Stomach (tissue), 9 donors: Measurements from ENCODE around the gene PDIA5. TPM values are rescaled to one million over a fixed set of nuclear protein-coding genes. Genes with fewer than 3 reads are reported as not detected.
"Not testable (repeated sequence)": the region's sequence is repeated elsewhere in the genome, so short reads cannot be mapped to it uniquely, and the experiment has no call there.

ENCODE experiments used
- DNase-seq, 2 donors: peaks; one replicate each; pipeline versions ENCODE4 v3.0.0 to v3.0.0-alpha.2; 2013 to 2019
- H3K27ac ChIP-seq, 5 donors: fragments of 200-600 bp in 4 of 5; sonication (generic) in 4 of 5; one replicate each; pipeline ENCODE4 v1.5.1; 2013 to 2019; ENCODE audit warnings: mild to moderate bottlenecking in 1 of 5, moderate library complexity in 1 of 5
- H3K27me3 ChIP-seq, 3 donors: fragments of 200-600 bp; sonication (generic); one replicate each; pipeline ENCODE4 v1.5.1; 2017 to 2019; ENCODE audit warnings: mixed run types in 1 of 3
- H3K36me3 ChIP-seq, 4 donors: fragments of 200-600 bp; sonication (generic); 1 replicate in 3 of 4; 2 replicates in 1 of 4; pipeline ENCODE4 v1.5.1; 2016 to 2019
- H3K4me1 ChIP-seq, 4 donors: fragments of 200-600 bp; sonication (generic); one replicate each; pipeline ENCODE4 v1.5.1; 2016 to 2019
- H3K4me3 ChIP-seq, 4 donors: fragments of 200-600 bp; sonication (generic) in 3 of 4; one replicate each; pipeline ENCODE4 v1.5.1; 2016 to 2019; ENCODE audit warnings: mild to moderate bottlenecking in 1 of 4
- H3K9me3 ChIP-seq, 4 donors: fragments of 200-600 bp; sonication (generic); one replicate each; pipeline ENCODE4 v1.5.1; 2016 to 2019
- CTCF ChIP-seq, 7 experiments: fragments of 450-650 bp in 4 of 7; fragments of 200-600 bp in 3 of 7; sonication (generic) in 3 of 7; IDR thresholded peaks; one replicate each; pipeline ENCODE4 v1.5.1; 2016 to 2019; ENCODE audit warnings: antibody characterized with exemption in 7 of 7, control low read depth in 2 of 7, mild to moderate bottlenecking in 1 of 7
- EP300 ChIP-seq: sonication (generic); formaldehyde crosslinking; IDR thresholded peaks from one replicate; pipeline ENCODE4 v1.6.1; 2017; ENCODE audit warnings: antibody characterized with exemption
- POLR2A ChIP-seq, 4 donors: fragments of 450-650 bp; IDR thresholded peaks; one replicate each; pipeline ENCODE4 v1.6.1; 2016; ENCODE audit warnings: antibody characterized with exemption in 4 of 4, control low read depth in 2 of 4, mild to moderate bottlenecking in 1 of 4, moderate library complexity in 1 of 4
- POLR2AphosphoS5 ChIP-seq, 3 donors: sonication (generic); formaldehyde crosslinking; IDR thresholded peaks; one replicate each; pipeline ENCODE4 v1.6.1; 2016; ENCODE audit warnings: antibody characterized with exemption in 3 of 3
- WGBS, 5 donors: extraction: QIAGEN DNeasy Blood & Tissue Kit in 3 of 5; methylation state at CpG; one replicate each; pipeline versions ENCODE4 v1.1.5 to v1.1.7; 2013 to 2018; 5-methylcytosine and 5-hydroxymethylcytosine counted together
- intact Hi-C: fragments of 100-400 bp; cut with DNase I; formaldehyde crosslinking; loops from one replicate; pipeline ENCODE4 v1.15.1; 2023; ENCODE audit warnings: low total_unique reads
- polyA plus RNA-seq, 3 donors: library from polyadenylated mRNA; stranded (reverse); fragments of 200-250 nt; gene quantifications; one replicate each; pipeline ENCODE4 v1.2.3, GENCODE V29; 2013
- total RNA-seq, 5 donors: library from RNA; depleted of rRNA; stranded (reverse); fragments of >200 nt; gene quantifications; one replicate each; pipeline versions ENCODE4 v1.1.0 to v1.2.3, GENCODE V29; 2014 to 2016
- donor health status: healthy with polysubstance abuse.
- donor health status: Bipolar disorder and iron deficiency.
- donor health status: healthy.

PDIA5 gene
- total and polyA plus RNA-seq, 8 donors: 13.9 to 75.3 (median 35.0) TPM

DNA sequence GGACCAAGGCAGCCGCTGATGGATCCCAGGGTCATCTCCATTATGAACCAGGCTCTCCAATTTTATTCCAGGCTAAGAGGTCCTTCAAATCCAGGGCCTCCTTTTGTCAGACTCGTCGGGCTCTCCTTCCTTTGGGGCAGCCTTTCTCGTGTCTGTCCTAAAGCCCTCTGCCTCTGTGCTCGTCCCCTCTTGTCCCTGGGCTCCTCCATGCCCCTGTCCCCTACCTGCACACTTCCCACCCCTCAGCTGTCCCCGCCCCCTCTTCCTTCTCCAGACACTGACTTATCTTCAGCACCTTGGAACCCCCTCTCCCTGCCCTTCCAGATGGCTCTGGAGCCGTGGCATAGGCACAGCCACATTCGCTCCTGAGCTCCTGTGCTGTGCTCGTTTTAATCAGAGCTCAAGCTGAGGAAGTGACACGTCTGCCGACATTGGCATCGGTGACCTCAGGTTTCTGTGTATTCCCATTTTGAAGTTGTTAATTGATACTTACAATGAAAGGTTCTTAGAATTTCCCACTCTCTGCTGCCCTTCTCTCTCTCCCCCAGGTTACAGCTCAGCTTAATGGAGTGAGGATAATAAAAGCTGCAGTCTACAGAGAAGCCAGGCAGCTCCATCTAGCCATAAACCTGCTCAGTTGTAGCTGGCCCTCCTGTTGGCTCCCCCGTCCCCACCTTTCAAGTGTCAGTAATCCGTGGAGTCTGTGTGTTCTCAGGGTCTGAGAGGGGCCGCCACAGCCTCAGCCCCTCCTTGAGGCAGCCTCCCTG, 83.8 kb downstream of the PDIA5 start:
- peaks cover 48 to 98% (median 91%) of the 10 kb centered on the region in 4 donors for H3K36me3 ChIP-seq
- H3K4me1 ChIP-seq: peaks cover 12 to 28% (median 17%) of the 10 kb centered on the region in 4 donors
- no peak for TF ChIP-seq POLR2AphosphoS5 (IDR thresholded peaks at IDR 0.05)
- no peak for TF ChIP-seq POLR2A (IDR thresholded peaks at IDR 0.05)
- no peak for TF ChIP-seq EP300
- no peak for TF ChIP-seq CTCF (IDR thresholded peaks at IDR 0.05)
- intact Hi-C loops: no loop called here
- DNase-seq: no peak
- H3K27me3 ChIP-seq: no peaks in the 10 kb centered on the region
- WGBS, 5 donors: 90 to 95% (median 91%) methylated on average over 15 of the region's 15 CpGs
- no peak overlapping the region for H3K27ac ChIP-seq
- H3K4me3 ChIP-seq: no peak overlapping the region
- H3K9me3 ChIP-seq: no peaks in the 10 kb centered on the region

GRCh38 chr3:123151251-123151705, 84.5 kb downstream of the PDIA5 start:
- H3K9me3 ChIP-seq: no peaks in the 10 kb centered on the region
- TF ChIP-seq EP300: no peak
- TF ChIP-seq POLR2A (IDR thresholded peaks at IDR 0.05): no peak
- no peak for TF ChIP-seq CTCF (IDR thresholded peaks at IDR 0.05)
- no peak for TF ChIP-seq POLR2AphosphoS5 (IDR thresholded peaks at IDR 0.05)
- H3K4me1 ChIP-seq: peaks cover 18 to 34% (median 24%) of the 10 kb centered on the region in 4 donors
- peak overlapping the region in 2 of 5 donors; percentile 25 to 31 for H3K27ac ChIP-seq
- no peak overlapping the region for H3K4me3 ChIP-seq
- intact Hi-C loops: no loop called here
- H3K27me3 ChIP-seq: no peaks in the 10 kb centered on the region
- WGBS, 5 donors: 90 to 98% (median 93%) methylated on average over 6 to 7 of the region's 7 CpGs
- peaks cover 42 to 98% (median 91%) of the 10 kb centered on the region in 4 donors for H3K36me3 ChIP-seq
- DNase-seq: no peak

DNA sequence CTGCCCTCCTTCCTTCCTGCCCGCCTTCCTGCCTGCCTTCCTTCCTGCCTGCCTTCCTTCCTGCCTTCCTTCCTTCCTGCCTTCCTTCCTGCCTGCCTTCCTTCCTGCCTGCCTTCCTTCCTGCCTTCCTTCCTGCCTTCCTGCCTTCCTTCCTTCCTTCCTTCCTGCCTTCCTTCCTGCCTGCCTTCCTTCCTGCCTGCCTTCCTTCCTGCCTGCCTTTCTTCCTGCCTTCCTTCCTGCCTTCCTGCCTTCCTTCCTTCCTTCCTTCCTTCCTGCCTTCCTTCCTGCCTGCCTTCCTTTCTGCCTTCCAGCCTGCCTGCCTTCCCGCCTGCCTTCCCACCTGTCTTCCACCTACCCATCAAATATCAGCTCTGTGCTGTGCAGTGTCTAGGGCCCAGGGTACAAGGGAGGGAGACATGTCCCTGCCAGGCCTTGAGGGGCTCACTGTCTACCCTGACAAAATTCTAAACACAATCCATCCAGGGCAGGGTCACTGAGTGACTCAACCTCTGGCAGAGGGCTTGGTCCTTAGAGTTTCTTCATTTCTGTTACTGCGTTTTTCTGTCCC, 85.1 kb downstream of the PDIA5 start:
- H3K27ac ChIP-seq: peak overlapping the region in 3 of 5 donors; percentile 16 to 31 (median 25)
- intact Hi-C loops, H3K27me3 ChIP-seq, DNase-seq, H3K4me3 ChIP-seq, H3K9me3 ChIP-seq: not testable (repeated sequence)
- H3K36me3 ChIP-seq: peaks cover 36 to 98% (median 91%) of the 10 kb centered on the region in 4 donors
- H3K4me1 ChIP-seq: peaks cover 25 to 41% (median 30%) of the 10 kb centered on the region in 4 donors
- 57 to 84% (median 81%) methylated on average over 3 of the region's 3 CpGs for WGBS, 5 donors

DNA sequence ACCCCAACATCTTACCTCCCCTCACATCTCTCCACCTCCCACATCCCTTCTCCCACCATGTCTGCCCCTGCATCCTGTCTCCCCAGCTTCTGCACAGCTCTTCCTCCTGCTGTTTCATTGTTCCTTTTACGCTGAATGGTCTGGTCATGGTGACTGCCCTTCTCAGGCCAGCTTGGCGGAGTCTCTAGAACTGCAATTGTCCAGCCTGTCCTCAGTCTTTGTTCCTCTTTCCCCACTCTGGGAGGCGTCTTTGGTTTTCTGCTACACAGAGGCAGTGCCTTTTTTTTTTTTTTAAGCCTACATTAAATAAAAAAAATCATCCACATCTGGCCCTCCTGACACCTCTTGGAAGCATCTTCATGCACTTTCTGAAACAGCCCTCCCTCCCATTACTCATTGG, 85.9 kb downstream of the PDIA5 start:
- peaks cover 29 to 97% (median 85%) of the 10 kb centered on the region in 4 donors for H3K36me3 ChIP-seq
- WGBS, 5 donors: 88 to 94% (median 91%) methylated on average over 3 of the region's 3 CpGs
- no peaks in the 10 kb centered on the region for H3K9me3 ChIP-seq

More for the DNA sequence above, 85.9 kb downstream of the PDIA5 start:
- peak overlapping the region in 1 of 5 donors; percentile 80 for H3K27ac ChIP-seq
- H3K4me3 ChIP-seq: no peak overlapping the region
- intact Hi-C loops: no loop called here
- H3K27me3 ChIP-seq: no peaks in the 10 kb centered on the region
- DNase-seq: no peak
- peaks cover 30 to 47% (median 34%) of the 10 kb centered on the region in 4 donors for H3K4me1 ChIP-seq
- no peak for TF ChIP-seq CTCF (IDR thresholded peaks at IDR 0.05)
